ENCODE results near the gene FLT1.

The FLT1 gene, protein sequence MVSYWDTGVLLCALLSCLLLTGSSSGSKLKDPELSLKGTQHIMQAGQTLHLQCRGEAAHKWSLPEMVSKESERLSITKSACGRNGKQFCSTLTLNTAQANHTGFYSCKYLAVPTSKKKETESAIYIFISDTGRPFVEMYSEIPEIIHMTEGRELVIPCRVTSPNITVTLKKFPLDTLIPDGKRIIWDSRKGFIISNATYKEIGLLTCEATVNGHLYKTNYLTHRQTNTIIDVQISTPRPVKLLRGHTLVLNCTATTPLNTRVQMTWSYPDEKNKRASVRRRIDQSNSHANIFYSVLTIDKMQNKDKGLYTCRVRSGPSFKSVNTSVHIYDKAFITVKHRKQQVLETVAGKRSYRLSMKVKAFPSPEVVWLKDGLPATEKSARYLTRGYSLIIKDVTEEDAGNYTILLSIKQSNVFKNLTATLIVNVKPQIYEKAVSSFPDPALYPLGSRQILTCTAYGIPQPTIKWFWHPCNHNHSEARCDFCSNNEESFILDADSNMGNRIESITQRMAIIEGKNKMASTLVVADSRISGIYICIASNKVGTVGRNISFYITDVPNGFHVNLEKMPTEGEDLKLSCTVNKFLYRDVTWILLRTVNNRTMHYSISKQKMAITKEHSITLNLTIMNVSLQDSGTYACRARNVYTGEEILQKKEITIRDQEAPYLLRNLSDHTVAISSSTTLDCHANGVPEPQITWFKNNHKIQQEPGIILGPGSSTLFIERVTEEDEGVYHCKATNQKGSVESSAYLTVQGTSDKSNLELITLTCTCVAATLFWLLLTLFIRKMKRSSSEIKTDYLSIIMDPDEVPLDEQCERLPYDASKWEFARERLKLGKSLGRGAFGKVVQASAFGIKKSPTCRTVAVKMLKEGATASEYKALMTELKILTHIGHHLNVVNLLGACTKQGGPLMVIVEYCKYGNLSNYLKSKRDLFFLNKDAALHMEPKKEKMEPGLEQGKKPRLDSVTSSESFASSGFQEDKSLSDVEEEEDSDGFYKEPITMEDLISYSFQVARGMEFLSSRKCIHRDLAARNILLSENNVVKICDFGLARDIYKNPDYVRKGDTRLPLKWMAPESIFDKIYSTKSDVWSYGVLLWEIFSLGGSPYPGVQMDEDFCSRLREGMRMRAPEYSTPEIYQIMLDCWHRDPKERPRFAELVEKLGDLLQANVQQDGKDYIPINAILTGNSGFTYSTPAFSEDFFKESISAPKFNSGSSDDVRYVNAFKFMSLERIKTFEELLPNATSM (N-terminal part only)

DNA sequence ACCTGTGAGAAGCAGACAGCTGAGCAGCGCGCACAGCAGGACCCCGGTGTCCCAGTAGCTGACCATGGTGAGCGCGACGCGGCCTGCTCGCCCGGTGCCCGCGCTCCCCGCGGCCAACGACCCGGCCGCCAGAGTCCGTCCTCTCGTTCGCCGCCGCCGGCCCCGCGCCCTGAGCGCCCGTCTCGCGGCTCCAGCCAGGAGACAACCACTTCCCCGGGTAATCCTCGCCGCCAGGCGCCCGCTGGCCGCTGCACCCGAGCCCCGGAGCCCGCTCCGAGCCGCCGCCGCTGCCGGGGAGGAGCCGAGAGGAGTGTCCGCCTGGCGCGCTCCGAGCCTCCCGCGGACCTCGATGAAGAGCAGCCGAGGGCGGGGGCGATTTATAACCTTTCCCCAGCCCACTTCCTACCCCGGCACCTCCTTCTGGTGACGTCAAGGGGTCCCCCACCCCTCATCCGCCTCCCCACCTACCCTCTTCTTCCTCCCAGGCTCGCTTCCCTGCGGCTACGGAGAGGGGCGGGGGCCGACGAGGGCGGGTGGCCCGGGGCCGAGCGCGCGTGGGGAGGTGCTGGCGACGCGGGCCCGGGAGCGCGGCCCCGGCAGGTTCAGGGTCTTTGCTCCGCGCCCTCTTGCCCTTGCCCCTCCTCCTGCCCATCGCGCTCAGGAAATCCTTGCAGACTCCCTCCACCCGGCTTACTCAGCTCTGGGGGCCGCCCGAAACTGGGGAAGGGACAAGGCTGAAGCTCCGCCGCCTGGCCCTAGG, at the start of gene FLT1:
TSS of gene FLT1 (minus strand) at position 351 of the 760 bp plus-strand sequence. CDS start at position 66, 285 bp downstream.
- peak in 1 of 2 donors; percentile 8 for DNase-seq (ENCODE audit: extremely low read depth in 1 of 2, low read depth in 1 of 2)

DNA sequence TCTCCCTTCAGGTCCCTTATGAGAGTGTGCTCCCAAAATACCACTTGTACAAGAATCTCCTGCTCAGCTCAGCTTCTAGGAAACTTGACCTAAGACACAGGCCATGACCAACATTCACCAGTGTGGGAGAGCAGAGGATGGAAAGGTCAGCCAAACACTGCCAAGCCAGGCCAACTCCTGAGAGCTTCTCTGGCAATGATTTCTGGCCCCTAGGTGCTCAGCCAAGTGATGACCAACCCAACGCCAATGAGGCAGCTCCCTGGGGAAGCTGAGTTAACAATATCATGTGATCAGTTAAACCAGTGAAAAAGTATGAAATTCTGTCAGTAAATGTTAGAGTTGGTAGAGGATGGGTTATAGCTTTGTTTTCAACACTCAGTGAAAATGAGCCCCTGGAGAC, 49.1 kb upstream of the FLT1 start:
- DNase-seq (ENCODE audit: extremely low read depth in 1 of 2, low read depth in 1 of 2): no peak

DNA sequence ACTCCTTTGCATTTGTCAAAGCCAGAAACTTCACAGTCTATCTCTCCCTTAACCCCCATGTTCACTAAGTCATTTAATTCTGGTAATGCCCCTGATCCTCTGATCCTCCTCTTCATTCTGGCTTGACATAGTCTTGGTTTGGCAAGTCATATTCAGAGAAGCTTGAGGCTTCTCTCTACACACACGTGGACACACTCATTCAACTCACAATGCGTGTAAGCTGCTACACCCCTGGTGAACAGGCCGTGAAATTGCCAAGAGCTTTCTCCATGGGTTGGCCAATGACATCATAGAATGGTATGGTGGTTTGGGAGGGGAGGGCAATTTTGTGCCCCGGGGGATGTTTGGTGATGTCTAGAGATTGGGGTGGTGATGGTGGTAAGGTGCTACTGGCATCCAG, 47.9 kb upstream of the FLT1 start:
- DNase-seq (ENCODE audit: extremely low read depth in 1 of 2, low read depth in 1 of 2): no peak

DNA sequence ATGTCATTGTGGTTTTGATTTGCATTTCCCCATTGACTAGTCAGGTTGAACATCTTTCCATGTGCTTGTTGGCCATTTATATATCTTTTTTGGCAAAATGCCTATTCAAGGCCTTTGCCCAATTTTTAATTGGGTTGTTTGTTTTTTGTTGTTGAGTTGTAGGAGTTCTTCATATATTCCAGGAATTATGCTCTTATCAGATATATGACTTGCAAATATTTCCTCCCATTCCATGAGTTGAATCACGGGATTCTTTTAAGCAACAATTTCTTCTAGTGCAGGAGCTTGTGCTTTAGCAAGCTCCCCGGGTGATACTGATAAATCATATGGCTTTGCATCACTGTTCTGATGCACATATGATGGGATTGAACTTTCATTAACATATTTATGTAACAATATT, 47.0 kb upstream of the FLT1 start:
- no peak for DNase-seq (ENCODE audit: extremely low read depth in 1 of 2, low read depth in 1 of 2)

DNA sequence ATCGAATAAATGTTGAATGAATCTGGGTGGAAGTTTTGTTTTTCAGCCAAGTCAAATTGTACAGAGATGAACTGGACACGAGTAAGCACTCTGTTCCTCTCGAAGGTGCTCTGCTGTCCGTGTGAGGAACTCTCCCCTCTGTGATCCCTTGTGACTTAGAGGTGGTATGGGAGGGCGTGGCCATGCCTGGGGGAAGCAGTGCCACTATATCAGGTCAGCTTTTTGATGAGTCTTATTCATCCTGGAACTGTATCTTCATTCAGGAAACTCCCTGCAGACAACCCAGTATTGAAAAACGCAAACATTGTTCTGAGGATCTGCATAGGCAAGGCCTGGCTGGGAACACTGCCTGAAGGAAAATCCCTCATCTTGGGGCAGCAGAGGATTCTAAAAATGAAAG, 45.7 kb upstream of the FLT1 start:
- DNase-seq (ENCODE audit: extremely low read depth in 1 of 2, low read depth in 1 of 2): no peak

DNA sequence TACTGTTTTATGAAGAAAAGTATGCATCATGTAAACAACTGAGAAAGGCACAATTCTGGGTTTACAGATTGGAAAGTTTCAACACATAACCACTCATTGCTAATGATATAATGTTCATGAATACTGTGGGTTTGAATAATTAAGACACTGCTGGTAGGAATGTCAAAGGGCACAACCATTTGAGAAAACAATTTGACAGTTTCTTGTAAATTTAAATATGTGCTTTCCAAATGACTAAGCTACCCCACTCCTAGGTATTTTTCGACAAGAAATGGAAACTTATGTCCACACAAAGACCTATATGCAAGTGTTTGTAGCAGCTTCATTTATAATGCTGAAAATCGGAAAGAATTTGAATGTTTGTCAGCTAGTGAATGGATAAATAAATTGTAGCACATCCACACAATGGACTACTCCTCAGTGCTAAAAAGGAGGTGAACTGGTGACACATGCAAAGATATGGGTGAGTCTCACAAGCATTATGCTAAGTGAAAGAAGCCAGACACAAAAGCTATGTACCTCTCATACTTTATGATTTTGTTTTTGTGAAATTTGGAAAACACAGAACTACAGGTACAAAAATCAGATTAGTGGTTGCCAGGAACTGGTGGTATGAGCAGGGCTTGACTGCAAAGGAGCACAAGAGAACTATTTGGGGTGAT, 44.8 kb upstream of the FLT1 start:
- no peak for DNase-seq (ENCODE audit: extremely low read depth in 1 of 2, low read depth in 1 of 2)

DNA sequence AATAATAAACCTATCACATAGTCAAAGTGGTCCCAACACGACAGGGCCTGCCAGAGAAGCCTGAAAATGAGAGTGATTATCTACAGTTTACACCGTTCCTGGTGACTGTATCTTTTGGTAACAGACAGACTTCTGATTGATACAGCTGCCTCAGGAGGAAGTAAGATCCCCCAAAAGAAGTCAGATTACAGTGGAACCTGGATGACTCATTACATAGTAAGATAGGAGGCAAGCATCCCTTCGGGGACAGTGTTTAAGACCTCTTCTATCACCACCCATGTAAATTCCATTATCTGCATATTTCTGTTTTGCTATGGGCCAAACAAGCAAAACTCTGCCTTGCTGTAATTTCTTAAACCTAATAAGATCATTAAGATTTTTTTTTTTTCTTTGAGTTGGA, 44.0 kb upstream of the FLT1 start:
- no peak for DNase-seq (ENCODE audit: extremely low read depth in 1 of 2, low read depth in 1 of 2)

DNA sequence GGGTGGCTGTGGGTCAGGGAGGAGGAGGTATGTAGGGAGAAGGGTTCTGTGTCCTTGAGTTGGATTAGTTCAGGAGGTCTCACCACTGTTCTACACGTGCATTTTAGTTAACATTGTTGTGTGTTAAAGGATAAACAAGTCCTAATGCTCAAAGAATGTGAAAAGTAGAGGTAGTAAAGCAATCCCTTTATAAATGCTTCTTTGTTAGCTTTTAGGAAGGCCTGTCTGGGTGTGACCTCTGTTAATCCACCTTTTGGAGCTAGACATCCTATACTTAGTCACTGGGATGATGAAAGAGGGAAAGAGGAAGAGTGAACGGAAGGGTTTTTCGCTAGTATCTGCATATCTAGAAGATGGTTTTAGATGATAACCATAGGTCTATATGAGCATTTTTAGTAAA, 42.2 kb upstream of the FLT1 start:
- DNase-seq (ENCODE audit: extremely low read depth in 1 of 2, low read depth in 1 of 2): no peak

DNA sequence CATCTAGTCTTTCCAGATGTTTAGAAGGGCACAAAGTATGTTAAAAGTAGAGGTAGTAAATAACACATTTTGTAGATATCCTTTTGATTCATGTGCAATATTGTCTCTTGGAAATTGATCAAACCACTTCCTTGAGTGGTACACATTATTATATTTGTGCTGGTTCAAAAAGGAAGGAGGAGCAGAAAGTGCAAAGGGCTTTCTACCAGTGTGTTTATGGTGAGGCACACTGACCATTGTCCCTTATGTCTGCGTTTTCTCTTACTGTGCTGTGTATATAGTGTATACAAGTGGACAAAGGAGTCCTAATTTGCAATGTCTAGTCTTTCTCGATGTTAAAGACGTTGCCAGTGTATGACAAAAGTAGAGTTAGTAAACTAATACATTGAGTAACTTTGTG, 41.4 kb upstream of the FLT1 start:
- DNase-seq (ENCODE audit: extremely low read depth in 1 of 2, low read depth in 1 of 2): no peak

DNA sequence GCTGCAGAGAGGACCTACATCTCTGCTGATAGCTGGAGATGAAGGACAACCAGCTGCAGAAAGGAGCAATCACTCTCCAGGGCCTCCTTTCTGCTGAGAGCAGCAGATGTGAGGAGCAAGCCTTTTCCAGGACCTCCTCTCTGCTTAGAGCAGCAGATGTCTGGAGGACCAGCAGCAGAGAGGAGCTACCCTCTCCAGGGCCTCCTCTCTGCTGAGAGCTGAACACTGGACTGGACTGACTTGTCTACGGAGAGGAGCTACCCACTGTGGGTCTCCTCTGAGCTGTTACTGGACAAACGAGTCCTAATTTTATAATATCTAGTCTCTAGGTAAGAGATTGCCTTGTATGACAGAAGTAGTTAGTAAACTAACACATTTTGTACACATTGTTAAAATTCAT, 40.8 kb upstream of the FLT1 start:
- DNase-seq (ENCODE audit: extremely low read depth in 1 of 2, low read depth in 1 of 2): no peak

DNA sequence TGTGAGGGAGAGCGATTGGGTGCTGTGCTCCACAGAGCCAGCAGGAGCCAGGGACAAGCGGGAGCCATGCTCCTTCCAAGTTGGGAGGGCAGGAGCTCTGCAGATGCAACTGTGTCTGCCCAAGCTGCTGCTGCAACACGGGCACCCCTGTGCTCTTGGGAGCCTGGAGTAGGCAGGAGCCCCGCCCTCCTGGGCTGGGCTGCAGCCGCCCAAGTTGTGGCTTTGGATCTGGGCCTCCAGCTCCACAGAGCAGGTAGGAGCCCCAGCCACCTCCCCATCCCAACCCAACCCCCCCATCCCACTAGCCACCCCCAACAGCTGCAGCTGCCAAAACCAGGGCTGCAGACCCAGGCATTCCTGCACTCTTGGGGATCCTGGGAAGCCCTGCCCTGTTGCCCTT, 39.9 kb upstream of the FLT1 start:
- DNase-seq (ENCODE audit: extremely low read depth in 1 of 2, low read depth in 1 of 2): no peak

DNA sequence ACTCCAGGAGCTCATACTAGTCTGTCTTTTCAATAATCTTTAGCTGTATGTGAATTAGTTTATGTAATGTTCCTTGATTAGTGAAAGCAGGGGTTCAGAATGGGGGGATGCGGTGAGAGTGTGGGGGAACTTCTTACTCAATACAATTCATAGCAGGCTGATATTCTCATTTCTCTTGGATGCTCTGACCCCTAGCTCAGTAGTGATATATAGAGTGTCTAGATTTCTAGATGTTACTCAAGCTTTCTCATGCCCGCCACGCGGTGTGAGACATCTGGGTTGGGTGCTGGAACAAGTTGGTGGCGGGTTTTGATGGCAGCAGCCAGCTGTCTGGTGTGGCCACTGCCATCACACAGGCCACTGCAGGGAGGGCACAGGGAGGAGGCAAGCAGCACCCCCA, 39.3 kb upstream of the FLT1 start:
- no peak for DNase-seq (ENCODE audit: extremely low read depth in 1 of 2, low read depth in 1 of 2)

DNA sequence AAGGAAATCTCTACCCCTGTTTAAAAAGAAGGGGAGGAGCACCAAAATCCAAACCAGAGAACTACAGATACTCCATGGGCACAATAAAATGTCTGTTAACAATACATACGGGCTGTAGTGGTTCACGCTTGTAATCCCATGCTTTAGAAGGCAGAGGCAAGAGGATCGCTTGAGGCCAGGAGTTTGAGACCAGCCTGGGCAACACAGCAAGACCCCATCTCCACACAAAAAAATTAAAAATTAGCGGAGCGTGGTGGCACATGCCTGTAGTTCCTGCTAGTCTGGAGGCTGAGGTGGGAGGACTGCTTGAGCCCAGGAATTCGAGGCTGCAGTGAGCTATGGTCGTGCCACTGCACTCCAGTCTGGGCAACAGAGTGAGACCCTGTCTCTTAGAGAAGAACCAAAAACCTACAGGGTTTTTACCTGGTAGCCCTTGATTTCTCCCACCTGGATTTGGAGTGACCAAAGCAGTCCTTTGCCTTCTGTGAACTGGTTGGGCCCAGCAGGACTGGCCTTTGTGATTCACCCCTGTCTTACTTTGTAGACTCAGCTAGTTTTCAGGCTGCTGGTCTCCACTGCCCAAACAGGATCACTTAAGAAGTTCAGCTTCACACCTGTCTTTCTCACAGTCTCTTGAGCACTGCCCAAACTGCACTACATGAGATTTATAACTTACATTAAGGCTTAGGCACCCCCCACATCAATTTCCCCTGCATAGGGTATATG, 38.7 kb upstream of the FLT1 start:
- no peak for DNase-seq (ENCODE audit: extremely low read depth in 1 of 2, low read depth in 1 of 2)

DNA sequence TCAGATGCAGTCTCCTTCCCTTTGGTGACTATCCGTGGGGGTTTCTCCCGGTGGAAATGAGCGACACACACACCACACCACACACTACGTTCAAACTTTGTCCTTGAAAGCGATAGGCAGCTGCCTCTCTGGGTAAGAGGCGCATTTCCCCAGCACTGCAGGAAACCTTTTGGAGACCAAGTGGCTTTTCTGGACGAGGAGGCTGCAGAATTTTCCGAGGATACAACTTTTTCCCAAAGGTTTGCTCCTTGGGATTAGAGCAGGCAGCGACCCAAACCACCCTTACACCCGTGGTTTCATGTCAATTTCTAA, 38.2 kb upstream of the FLT1 start:
- no peak for DNase-seq (ENCODE audit: extremely low read depth in 1 of 2, low read depth in 1 of 2)

DNA sequence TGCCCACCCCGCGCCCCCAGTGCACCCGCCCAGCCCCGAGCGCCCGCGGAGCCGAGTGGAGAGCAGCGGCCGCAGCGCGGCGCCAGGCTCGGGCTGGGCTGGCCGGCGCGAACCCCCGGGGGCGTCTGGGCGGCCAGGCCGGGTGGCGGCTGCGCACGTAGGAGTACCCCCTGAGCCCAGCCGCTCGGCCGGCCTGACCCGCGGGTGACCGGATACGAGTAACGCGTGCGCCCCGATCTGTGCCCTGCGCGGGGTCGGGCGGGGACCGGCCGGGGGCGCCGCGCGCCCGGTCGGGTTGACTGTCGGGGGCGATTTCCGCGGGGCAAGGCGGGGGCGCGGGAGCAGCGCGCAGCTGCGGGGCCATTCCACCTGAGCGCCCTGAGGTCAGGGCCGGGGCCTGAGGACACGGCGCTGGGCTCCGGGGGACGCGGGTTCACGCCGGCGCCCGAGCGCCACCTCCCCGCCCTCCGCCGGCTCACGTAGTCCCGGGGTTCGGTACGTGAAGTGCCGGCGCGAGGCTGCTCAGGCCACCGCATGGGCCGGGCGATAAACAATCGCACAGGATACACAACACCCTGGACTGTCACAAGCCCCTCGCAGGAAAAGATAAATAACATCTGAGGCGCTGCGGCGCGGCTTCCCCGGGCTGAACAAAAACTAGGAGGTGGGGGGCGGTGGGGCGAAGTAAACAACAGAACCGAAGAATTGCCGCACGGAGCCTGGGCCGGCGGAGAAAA, 37.6 kb upstream of the FLT1 start:
- no peak for DNase-seq (ENCODE audit: extremely low read depth in 1 of 2, low read depth in 1 of 2)

DNA sequence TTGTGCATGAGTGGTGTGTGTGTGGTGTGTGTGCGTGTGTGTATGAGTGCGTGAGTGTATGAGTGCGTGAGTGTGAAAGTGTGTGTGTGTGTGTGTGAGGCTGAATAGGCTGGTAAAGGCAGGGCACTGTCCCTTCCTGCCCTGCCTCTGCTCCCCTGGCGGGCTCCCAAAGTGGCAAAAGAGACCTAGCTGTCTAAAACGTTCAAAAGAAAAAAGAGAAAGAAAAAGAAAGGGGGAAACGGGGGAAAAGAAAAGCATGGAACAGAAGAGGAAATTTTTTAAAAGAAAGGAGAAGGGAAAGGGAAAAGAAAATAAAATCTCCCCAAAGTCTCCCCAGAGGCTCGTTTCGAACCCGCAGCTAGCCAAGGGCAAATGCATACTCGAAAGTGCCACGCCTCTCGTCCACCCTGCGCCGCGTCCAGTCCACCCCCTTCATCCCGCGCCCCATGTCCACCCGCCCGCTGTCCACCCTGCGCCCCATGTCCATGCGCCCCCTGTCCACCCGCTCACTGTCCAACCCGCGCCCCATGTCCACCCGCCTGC, 37.0 kb upstream of the FLT1 start:
- no peak for DNase-seq (ENCODE audit: extremely low read depth in 1 of 2, low read depth in 1 of 2)

DNA sequence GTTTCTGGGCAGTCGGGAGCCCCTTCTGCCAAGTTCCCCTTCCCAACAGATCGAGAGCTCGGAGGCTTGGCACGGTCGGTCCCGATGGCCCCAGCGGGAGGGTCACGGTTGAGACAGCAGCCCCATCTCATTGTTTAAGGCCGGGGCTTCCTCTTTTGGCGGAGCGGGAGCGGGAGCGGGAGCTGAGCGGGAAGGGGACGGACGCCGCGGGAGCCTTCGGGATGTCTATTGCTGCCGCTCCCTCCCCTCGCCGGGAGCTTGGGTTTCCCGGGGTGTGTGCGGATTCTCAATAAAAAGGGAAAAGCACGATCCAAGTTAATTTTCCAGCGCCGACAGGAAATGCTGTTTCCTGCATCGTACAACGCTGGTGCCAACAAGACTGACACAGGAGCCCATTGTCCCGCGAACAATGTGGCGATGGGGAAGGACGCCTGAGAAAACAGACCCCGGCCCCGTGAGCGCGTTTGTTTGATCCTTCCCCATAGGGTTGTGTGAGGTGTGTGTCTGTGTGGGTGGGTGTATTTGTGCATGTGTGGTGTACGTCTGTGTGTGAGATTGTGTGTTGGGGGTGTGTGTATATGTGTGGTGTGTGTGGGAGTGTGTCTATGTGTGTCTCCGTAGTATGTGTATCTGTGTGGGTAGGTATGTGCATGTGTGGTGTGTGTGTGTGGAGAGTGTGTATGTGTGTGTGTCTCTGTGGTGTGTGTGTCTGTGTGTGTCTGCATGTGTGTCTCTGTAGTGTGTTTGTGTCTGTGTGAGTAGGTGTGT, 36.3 kb upstream of the FLT1 start:
- no peak for DNase-seq (ENCODE audit: extremely low read depth in 1 of 2, low read depth in 1 of 2)

DNA sequence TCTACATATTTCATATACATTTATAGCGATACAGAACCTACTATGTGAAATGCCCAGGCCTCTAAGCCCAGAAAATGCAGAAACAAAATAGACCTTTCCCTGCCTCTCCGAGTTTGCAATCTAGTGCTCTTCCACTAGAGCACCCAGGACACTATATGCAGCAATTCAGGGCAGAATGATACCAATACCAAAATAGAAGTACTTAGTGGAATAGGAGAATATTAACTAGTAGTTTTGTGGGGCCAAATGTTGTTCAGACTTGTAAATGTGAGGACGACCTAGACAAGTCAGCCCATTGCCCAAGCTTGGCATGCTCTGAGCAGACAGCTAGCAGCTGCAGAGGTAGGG, 35.8 kb upstream of the FLT1 start:
- DNase-seq (ENCODE audit: extremely low read depth in 1 of 2, low read depth in 1 of 2): no peak

All from activated CD8-positive, alpha-beta memory T cell treated with anti-CD3 and anti-CD28 coated beads for 1 hour (primary cell).